Hematopoietic multipotent progenitor cell treated with erythropoietin and hydrocortisone succinate and interleukin-3 and kit ligand, for 17 days (in vitro differentiated cells): ENCODE data around the gene NELL2.
"Not testable (repeated sequence)": the region's sequence is repeated elsewhere in the genome, so short reads cannot be mapped to it uniquely, and the experiment has no call there.

Experiments used
- DNase-seq: peaks from one replicate; pipeline ENCODE4 v3.0.0-alpha.2; 2015; ENCODE audit warnings: low spot score

NELL2 gene

GRCh38 chr12:44686821-44687432 is 189.2 kb downstream of the NELL2 start:
- not testable (repeated sequence) for DNase-seq

GRCh38 chr12:44677724-44678123 is 198.4 kb downstream of the NELL2 start:
- no peak for DNase-seq

DNA sequence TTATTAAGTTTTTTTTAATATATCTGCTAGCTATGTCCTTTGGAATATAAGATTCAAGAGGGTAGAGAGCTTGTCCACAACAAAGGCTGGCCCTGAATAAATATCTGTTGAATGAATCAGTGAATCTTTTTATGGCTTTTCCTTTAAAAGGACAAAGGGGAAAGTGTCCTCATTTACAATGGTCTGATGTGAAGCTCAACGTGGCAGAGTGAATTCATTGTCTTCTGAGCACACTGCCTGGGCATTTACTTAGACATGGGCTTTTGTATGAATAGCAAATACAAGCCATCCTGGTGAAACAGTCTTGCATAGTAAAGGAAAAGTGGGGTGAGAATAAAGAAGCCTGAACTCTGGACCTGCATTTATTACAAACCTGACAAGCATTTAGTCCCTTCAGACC is 201.2 kb downstream of the NELL2 start:
- DNase-seq, result no peak

- DNase-seq, result no peak
These were observed 202.3 kb downstream of the NELL2 start for GRCh38 chr12:44673811-44674210.

- no peak for DNase-seq
These were observed 204.1 kb downstream of the NELL2 start for GRCh38 chr12:44672042-44672441.

DNA sequence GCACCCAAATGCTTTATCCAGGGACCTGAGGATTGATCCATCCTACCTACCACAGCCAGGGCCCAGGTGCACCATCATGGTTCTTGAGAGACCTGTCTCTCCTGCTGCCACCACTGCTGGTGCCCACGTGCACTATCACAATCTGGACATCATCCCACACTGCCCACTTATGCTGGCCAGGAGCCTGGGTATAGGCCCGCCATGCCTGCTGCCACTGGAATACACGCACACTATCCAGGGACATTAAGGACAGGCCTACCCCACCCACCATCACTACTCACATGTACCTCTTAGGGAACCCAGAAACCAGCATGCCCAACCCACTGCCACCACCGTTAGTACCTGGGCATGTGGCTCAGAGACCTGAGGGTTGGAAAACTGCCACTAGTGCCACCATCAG is 207.7 kb downstream of the NELL2 start:
- DNase-seq, result no peak

- DNase-seq, result no peak
These were observed 208.7 kb downstream of the NELL2 start for GRCh38 chr12:44667461-44667860.

DNA sequence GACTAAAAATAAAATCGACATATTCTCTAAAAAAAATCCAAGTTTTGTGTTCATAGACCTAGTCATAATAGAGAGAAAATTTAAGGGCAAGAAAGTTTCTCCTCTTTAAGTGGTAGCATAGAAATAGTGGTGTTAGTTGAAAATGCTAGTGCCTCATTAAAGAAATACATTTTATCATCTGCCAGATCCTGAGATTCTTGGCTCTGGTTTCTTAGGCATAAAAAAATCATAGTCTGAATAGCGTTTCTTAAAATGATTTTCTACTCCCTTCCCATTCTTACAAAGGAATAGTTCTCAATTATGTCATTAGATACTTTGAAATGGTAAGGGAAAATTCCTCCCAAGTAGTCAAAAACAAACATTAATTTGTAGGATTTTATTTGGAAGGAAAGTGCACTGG is 212.8 kb downstream of the NELL2 start:
- no peak for DNase-seq

GRCh38 chr12:44655846-44656245 is 220.3 kb downstream of the NELL2 start:
- no peak for DNase-seq

- DNase-seq, result no peak
These were observed 221.2 kb downstream of the NELL2 start for GRCh38 chr12:44654646-44655639.

DNA sequence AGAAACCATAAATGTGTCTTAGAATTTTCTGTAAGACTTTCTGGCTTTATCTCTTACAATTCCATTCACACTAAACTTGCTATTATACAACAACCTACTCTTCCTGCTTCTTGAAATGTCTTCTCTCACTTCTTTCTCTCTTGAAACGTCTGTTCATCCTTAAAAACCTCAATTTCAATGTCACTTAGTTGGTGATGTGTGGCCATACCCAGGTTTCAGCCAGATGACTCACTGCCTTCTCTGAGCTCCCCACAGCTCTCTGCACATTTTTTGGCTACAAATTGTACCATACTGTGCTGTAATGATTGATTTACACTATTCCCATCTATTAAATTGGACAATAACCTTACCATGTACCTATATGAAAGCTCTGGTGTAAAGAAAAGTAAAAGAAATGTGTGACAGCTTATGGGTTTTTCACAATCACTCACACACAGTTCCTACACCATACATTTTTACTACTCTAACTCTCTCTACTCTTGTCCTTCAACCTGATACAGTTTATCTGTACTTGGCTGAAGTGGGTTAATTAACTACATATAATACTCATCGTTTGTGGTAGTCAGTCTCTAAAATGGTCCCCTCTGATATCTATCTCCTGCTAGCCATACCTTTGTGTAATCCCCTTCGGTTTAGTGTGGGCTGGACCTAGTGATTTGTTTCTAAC is 222.1 kb downstream of the NELL2 start:
- no peak for DNase-seq

DNA sequence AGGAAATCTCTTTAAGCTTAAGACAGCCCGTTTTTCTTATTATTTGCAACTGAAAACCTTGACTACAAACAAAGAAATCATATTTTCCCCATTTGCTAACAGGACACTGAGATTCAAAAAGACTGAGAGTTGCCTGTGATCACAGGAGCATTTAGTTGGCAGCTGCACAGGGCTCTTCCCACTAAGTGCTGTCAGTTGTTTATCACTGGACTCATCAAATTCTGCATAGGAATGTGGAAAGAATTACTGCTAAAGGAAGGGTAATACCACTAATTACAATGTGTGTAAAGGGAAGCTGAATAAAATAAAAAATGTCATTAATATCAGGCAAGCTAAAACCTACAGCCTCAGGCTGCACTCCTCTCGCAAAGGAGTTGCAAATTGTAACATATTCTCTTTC is 226.4 kb downstream of the NELL2 start:
- no peak for DNase-seq

GRCh38 chr12:44647917-44648690 is 228.0 kb downstream of the NELL2 start:
- DNase-seq, result no peak

DNA sequence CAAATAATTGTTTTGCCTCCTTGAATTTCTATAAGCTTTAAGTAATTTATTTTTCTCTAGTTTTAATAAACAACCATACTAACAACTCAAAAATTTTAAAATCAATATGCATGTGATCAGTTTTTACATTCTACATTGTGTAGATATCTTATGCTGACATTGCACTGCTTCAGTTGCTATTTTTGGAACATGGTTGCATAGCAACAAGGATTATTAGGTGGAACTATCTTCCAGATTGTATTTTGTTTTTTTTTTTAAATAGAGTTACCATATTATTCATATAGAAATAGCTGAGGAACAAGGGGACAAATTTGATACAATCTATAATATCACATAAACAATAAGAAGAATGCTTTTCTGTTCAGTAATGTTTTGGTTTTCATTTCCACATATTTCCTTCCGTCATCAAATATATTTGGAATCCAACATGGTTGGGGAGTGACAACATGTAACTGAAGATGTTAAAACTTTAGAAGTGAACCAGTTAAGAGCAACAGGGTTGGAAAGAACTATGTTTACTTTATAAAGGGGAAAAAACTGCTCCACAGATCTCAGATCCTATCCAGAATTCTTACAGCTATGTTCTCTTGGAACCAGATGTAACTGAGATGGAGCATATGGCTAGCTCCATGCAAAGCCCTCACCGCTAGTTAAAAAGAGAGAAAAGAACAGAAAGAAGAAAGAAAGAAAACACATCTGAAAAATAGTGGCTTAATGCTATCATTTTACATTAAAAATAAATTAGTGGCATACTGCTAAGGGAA is 235.5 kb downstream of the NELL2 start:
- DNase-seq, result no peak

- no peak for DNase-seq
These were observed 238.2 kb downstream of the NELL2 start for GRCh38 chr12:44637875-44638274.

DNA sequence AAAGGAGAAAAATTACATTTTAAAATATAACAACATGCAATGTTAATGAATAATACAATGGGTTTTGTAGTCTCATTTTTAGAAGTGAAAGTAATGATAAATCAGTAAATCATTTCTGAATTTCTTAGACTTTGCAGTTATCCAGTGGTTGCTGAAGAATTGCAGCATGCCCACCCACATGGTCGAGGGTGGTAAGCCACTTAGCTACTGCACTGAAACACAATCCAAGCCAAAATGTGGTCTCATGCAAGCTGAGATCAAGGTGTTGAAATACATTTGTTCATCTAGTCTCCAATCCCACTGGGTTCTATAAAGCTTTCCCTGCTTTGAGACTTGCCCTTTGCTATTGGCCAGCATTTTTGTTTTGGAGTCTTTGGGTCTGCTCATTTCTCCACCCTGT is 247.9 kb downstream of the NELL2 start:
- DNase-seq, result no peak

DNA sequence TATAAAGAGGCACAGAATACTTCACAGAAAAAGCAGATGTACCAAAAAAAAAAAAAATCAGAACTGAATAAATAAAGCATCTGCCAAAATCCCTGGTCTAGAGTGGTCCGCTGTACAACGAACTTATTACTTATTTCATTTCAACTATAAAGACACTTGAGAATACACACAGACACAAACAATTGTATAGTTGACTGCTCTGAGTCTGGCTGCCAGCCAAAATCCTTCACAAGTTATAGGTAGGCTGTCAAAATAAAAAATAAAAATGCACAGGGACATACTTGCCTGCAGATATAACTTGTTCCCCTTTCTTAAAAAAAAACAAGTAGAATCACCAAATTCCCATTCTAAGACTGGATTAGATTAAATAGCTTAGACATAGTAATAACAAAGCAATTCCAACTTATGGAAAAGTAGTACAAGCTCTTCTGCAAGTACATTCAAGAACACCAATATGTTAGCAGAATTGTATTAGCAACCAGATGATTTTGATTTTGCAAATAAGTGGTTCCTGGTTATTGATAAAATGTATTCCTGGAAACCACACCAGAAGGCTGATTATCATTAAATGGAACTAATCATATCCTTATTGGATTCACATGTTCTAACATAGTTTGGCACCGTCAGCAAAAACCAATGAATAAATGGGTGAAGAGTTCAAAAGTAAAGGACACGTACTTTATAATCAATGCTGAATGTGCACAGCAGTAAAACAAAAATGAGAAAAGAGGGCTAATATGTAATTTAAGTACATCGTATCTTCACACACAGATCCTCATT is 248.5 kb downstream of the NELL2 start:
- DNase-seq, result no peak

DNA sequence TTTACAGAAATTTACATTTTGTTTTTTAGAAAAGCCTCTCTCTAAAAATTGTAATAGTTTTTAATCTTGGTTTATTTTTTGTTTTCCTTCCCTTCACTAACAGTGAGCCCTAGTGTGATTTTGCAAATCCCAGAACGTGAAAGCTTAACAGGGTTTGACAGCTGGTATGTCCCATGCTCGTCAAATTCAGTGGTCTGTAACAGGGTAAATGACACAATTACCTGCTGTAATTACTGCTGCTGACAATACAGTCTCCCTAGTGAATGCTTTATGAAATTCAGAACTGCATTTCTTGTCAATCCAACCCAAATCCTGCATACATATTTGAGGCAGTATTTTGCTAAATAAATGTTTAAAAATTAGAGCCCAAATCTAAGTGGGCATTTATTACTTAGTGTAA is 249.2 kb downstream of the NELL2 start:
- DNase-seq, result no peak

DNA sequence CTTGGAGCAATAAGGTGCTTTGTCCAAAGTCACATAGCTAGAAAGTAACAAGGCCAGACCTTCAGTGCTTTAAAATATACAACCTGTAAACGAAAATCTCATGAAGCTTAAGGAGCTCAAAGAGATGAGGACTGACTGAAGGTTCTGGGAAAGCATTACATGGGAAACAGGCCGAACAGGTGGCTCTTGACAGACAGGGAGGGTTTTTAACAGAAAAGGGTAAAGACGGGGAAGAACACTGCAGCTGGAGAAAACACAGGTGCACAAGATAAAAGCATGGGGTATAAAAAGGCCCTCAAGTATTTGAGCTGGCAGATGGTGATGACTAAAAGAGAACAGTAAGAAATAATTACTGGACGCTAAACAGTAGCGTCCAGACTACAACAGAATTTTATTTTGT is 257.2 kb downstream of the NELL2 start:
- DNase-seq, result no peak

GRCh38 chr12:44616402-44616801 is 259.7 kb downstream of the NELL2 start:
- no peak for DNase-seq

GRCh38 chr12:44611538-44611937 is 264.6 kb downstream of the NELL2 start:
- DNase-seq, result no peak
